Smooth muscle cell (in vitro differentiated cells): ENCODE measurements around the gene CA10. TPM values are rescaled to one million over a fixed set of nuclear protein-coding genes. Genes with fewer than 3 reads are reported as not detected.
A peak's percentile ranks its signal among the peaks of the same experiment; 100 is the strongest.

Source experiments
- DNase-seq: peaks from one replicate; lab custom pipeline; 2025; ENCODE audit not compliant: unreplicated experiment; lab: John Stamatoyannopoulos, UW
- H2AFZ ChIP-seq: fragments of 200-600 bp; sonication (generic); 2 replicates; pipeline ENCODE4 v1.6.0; 2016; ENCODE audit warnings: antibody characterized with exemption, low read depth, mild to moderate bottlenecking
- H3F3A ChIP-seq: fragments of 200-600 bp; sonication (generic); 2 replicates; pipeline ENCODE4 v1.6.0; 2017; ENCODE audit warnings: antibody characterized with exemption, low read depth
- H3K27ac ChIP-seq: fragments of 200-600 bp; sonication (generic); 2 replicates; pipeline ENCODE4 v1.5.1; 2016; ENCODE audit warnings: low read depth, mild to moderate bottlenecking
- H3K27me3 ChIP-seq: fragments of 200-600 bp; sonication (generic); 2 replicates; pipeline ENCODE4 v1.6.1; 2016; ENCODE audit warnings: low read depth, mild to moderate bottlenecking
- H3K36me3 ChIP-seq: fragments of 200-600 bp; sonication (generic); 2 replicates; pipeline ENCODE4 v1.5.1; 2016; ENCODE audit warnings: low read depth
- H3K4me1 ChIP-seq: fragments of 200-600 bp; sonication (generic); 2 replicates; pipeline ENCODE4 v1.5.1; 2016; ENCODE audit warnings: low read depth
- H3K4me2 ChIP-seq: fragments of 200-600 bp; sonication (generic); 2 replicates; pipeline ENCODE4 v1.6.0; 2016; ENCODE audit warnings: mild to moderate bottlenecking
- H3K4me3 ChIP-seq: fragments of 200-600 bp; sonication (generic); 2 replicates; pipeline ENCODE4 v1.5.1; 2016; ENCODE audit warnings: mild to moderate bottlenecking
- H3K79me2 ChIP-seq: fragments of 200-600 bp; sonication (generic); 2 replicates; pipeline ENCODE4 v1.6.0; 2016; ENCODE audit warnings: low read depth, mild to moderate bottlenecking
- H3K9ac ChIP-seq: fragments of 200-600 bp; sonication (generic); 2 replicates; pipeline ENCODE4 v1.6.0; 2016; ENCODE audit warnings: low read depth
- H3K9me3 ChIP-seq: fragments of 200-600 bp; sonication (generic); replicated peaks from 2 replicates; pipeline ENCODE4 v1.5.1; 2016; ENCODE audit warnings: low read depth
- H4K20me1 ChIP-seq: fragments of 200-600 bp; sonication (generic); 2 replicates; pipeline ENCODE4 v1.6.0; 2016; ENCODE audit warnings: low read depth
- CTCF ChIP-seq: fragments of 200-600 bp; sonication (generic); IDR thresholded peaks from 2 replicates; pipeline ENCODE4 v1.5.1; 2017; ENCODE audit warnings: borderline replicate concordance, mild to moderate bottlenecking, antibody characterized with exemption; ENCODE audit not compliant: insufficient read depth, poor library complexity, severe bottlenecking
- WGBS: methylation state at CpG from one replicate; pipeline ENCODE4 v1.1.7; 2016; ENCODE audit warnings: low lambda C conversion rate; 5-methylcytosine and 5-hydroxymethylcytosine counted together
- polyA plus RNA-seq: library from polyadenylated mRNA; unstranded; fragments of >200 nt; fragmentation: Nextera tagmentation; extraction: Ambion mirVana; gene quantifications from 2 replicates; pipeline ENCODE4 v1.2.1, GENCODE V29; 2016
- total RNA-seq: library from RNA; depleted of rRNA; stranded (reverse); fragments of >200 nt; gene quantifications from 2 replicates; pipeline ENCODE4 v1.2.3, GENCODE V29; 2014

The CA10 gene
- total and polyA plus RNA-seq, 2 experiments from 2014 or later: 0.54 TPM; not detected in 1

DNA sequence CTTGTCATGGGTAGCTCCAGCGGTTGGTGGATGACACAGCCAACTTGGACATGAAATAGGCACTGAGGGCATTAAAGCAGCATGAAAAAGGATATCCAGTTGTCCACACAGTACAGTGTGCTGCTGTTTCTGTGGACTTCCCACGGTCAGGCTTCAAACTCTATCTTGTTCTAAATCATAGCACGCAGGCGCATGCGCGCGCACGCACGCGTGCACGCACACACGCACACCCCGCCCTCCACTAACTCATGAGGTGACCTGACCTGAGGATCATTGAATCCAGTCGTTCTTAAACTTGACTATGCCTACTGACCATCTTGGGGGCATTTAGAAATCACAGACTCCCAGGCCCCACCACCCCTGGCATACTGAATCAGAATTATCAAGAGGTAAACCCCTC is 361.4 kb downstream of the CA10 start:
- 96% methylated on average over 14 of the region's 14 CpGs for WGBS
- Histone ChIP-seq H4K20me1 (no peaks in the 10 kb centered on the region), H3K9me3 (no peaks in the 10 kb centered on the region), H3K4me2 (no peak overlapping the region), H3K36me3 (no peaks in the 10 kb centered on the region), H3K4me1 (no peaks in the 10 kb centered on the region), H3K79me2 (no peaks in the 10 kb centered on the region), H3K4me3 (no peak overlapping the region), H3K27ac (no peak overlapping the region), H2AFZ (no peak overlapping the region), H3K27me3 (peaks cover 6% of the 10 kb centered on the region), H3F3A (no peaks in the 10 kb centered on the region), H3K9ac (no peak overlapping the region)
- DNase-seq: no peak
- TF ChIP-seq CTCF: no peak

DNA sequence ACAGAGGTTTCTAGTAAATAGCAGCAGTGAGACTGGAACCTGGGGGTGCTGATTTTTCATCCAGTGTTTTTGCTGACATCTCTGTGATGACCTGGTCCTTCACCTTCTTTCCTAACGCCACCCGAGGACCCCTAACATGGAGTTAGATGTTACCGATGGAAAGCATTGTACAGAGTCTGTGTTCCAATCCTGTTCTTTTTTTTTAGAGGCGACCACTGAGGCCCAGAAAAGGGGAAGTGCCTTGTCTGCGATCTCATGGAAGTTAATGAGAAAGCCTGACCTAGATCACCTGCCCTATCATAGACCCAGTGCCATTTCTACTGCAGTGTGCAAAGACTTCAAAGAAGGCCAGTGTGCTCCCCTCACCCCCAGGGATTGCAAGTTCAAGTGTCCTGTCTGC is 362.5 kb downstream of the CA10 start:
- H3K4me1 ChIP-seq: no peaks in the 10 kb centered on the region
- no peaks in the 10 kb centered on the region for H3K9me3 ChIP-seq
- peaks cover 9% of the 10 kb centered on the region for H3K27me3 ChIP-seq
- H3K79me2 ChIP-seq: no peaks in the 10 kb centered on the region
- WGBS: 96% methylated on average over 5 of the region's 5 CpGs
- H4K20me1 ChIP-seq: no peaks in the 10 kb centered on the region
- no peak overlapping the region for H3K27ac ChIP-seq
- H3F3A ChIP-seq: no peaks in the 10 kb centered on the region
- no peak overlapping the region for H3K4me3 ChIP-seq
- H3K4me2 ChIP-seq: no peak overlapping the region
- no peak for TF ChIP-seq CTCF
- no peaks in the 10 kb centered on the region for H3K36me3 ChIP-seq
- H3K9ac ChIP-seq: no peak overlapping the region
- H2AFZ ChIP-seq: no peak overlapping the region
- no peak for DNase-seq

- no peaks in the 10 kb centered on the region for H3K9me3 ChIP-seq
- H3K4me2 ChIP-seq: no peak overlapping the region
- H3F3A ChIP-seq: no peaks in the 10 kb centered on the region
- no peak overlapping the region for H3K4me3 ChIP-seq
- TF ChIP-seq CTCF: no peak
- 85% methylated on average over 1 of the region's 1 CpG for WGBS
- H3K79me2 ChIP-seq: no peaks in the 10 kb centered on the region
- DNase-seq: no peak
- H2AFZ ChIP-seq: no peak overlapping the region
- H3K36me3 ChIP-seq: no peaks in the 10 kb centered on the region
- H3K4me1 ChIP-seq: no peaks in the 10 kb centered on the region
- no peaks in the 10 kb centered on the region for H4K20me1 ChIP-seq
- H3K27ac ChIP-seq: no peak overlapping the region
- peaks cover 9% of the 10 kb centered on the region for H3K27me3 ChIP-seq
- H3K9ac ChIP-seq: no peak overlapping the region
Measured at GRCh38 chr17:51795401-51795800, 363.1 kb downstream of the CA10 start.

DNA sequence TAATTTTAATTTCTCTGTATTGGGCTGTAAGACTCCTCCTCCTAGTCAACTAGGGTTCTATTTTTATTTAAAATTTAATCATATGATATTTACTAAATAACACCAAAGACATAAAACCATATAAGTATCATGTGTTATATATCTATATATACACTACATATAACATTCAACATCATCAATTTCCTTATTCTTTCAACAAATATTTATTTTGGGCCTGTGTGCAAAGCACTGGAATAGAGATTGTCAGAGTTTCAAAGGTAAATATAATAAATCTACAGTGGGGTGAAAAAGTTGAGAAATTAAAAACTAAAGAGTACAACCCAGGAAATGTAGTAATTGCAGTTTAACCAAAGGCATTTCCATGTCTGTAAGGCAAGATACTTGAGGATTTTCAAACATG is 364.0 kb downstream of the CA10 start:
- TF ChIP-seq CTCF: no peak
- no peak for DNase-seq
- Histone ChIP-seq H4K20me1 (no peaks in the 10 kb centered on the region), H2AFZ (no peak overlapping the region), H3K27ac (no peak overlapping the region), H3K4me3 (no peak overlapping the region), H3K4me1 (no peaks in the 10 kb centered on the region), H3K9me3 (no peaks in the 10 kb centered on the region), H3K79me2 (no peaks in the 10 kb centered on the region), H3K36me3 (no peaks in the 10 kb centered on the region), H3K27me3 (peaks cover 9% of the 10 kb centered on the region), H3F3A (no peaks in the 10 kb centered on the region), H3K4me2 (peak overlapping the region; percentile 61), H3K9ac (no peak overlapping the region)
